ENCODE measurements around the gene BUD31. TPM values are rescaled to one million over a fixed set of nuclear protein-coding genes. Genes with fewer than 3 reads are reported as not detected.

Gene BUD31
- total and polyA plus RNA-seq, 9 of the 15 experiments (the other 6 are each of a cell fraction or from before 2014, with no cell fraction given) = 105 to 342 (median 247) TPM

GRCh38 chr7:99365318-99366141 is 43.2 kb upstream of the BUD31 start (continued):
- TF ChIP-seq SMC3 (conservative IDR thresholded peaks at IDR 0.05; ENCODE audit: insufficient read depth, low read depth, low read length) (peak; percentile 64), TARDBP (IDR thresholded peaks at IDR 0.05) (0 out of 2 replicates have a peak, but pooled peaks have one; percentile 31), RB1 (IDR thresholded peaks at IDR 0.05; ENCODE audit: low read depth) (0 out of 2 replicates have a peak, but pooled peaks have one; percentile 37), ZNF274 (IDR thresholded peaks at IDR 0.05; ENCODE audit: borderline replicate concordance, low read depth, low read length) (no peak), ZNF347 (CRISPR knock-in tag; IDR thresholded peaks at IDR 0.05; ENCODE audit: low read depth) (no peak)

- Histone ChIP-seq H3K9me1 (ENCODE audit: control insufficient read depth, insufficient read depth, low read length) (no peaks in the 10 kb centered on the region), H3K36me3 (ENCODE audit: control insufficient read depth, insufficient read depth, low read length) (peaks cover 47% of the 10 kb centered on the region), H3K79me2 (ENCODE audit: control insufficient read depth, insufficient read depth, low read length) (no peaks in the 10 kb centered on the region), H3K4me2 (ENCODE audit: insufficient read depth, low read length) (no peak overlapping the region), H3K9ac (ENCODE audit: insufficient read depth in 1 of 2, low read depth in 2 of 2, low read length in 2 of 2) (peak overlapping the region in 1 of 2 experiments; percentile 73; a peak in 2 of 4 replicates), H2AFZ (ENCODE audit: low read depth, low read length) (no peak overlapping the region), H3K4me1 (replicated peaks in 1 of 2; ENCODE audit: control insufficient read depth in 2 of 2, insufficient read depth in 2 of 2, low read length in 2 of 2) (peaks cover 27 to 45% of the 10 kb centered on the region in 2 experiments), H3K4me3 (no peak overlapping the region), H3K9me3 (replicated peaks; ENCODE audit: control insufficient read depth, insufficient read depth, low read depth, low read length) (no peaks in the 10 kb centered on the region), H4K20me1 (replicated peaks; ENCODE audit: control insufficient read depth, insufficient read depth, low read length) (no peaks in the 10 kb centered on the region; the same call in 1 of the 2 replicates), H3K27ac (ENCODE audit: extremely low read depth, low read depth, low read length) (no peak overlapping the region), H3K27me3 (ENCODE audit: control insufficient read depth in 2 of 2, insufficient read depth in 2 of 2, low read length in 2 of 2) (no peaks in the 10 kb centered on the region)
- no TSS peak for BruUV-seq (replicated peaks)
- FAIRE-seq (no peak), DNase-seq (ENCODE audit: extremely low read depth in 1 of 4, low spot score in 3 of 4) (no peak), ATAC-seq (peak; percentile 8; the same call in 1 of the 3 replicates)
- in situ Hi-C loops (cut with MboI) = no loop called here
- TF ChIP-seq ZKSCAN1 (IDR thresholded peaks at IDR 0.05; ENCODE audit: low read depth, low read length) (no peak), POLR2G (IDR thresholded peaks at IDR 0.05; ENCODE audit: low read depth, low read length) (peak; percentile 39; the same call in 1 of the 2 replicates)
- intact Hi-C loops (cut with micrococcal nuclease) = no loop called here
- 85% methylated on average over 9 of the region's 11 CpGs for WGBS (ENCODE audit: insufficient coverage, low coverage, missing lambda C conversion rate)
- ChIA-PET POLR2A (interaction anchor here (1.0 to 1.2 kb wide), 3 partner anchors 9 to 38 kb away, joined by 4 to 6 read pairs (median 4); no protein-coding TSS in a partner anchor), CTCF (ENCODE audit: low intra/inter-chr PET ratio) (interaction anchor here (4.4 kb wide), 1 partner anchor 20 kb away, joined by 18 read pairs; no protein-coding TSS in a partner anchor)
Measured at GRCh38 chr7:99366646-99367045, 42.1 kb upstream of the BUD31 start.
